ENCODE measurements around the gene LHFPL6. TPM values are rescaled to one million over a fixed set of nuclear protein-coding genes. Genes with fewer than 3 reads are reported as not detected.

LHFPL6 gene
- total RNA-seq, 2 experiments from 2014 or later: 0.60 to 0.74 TPM

DNA sequence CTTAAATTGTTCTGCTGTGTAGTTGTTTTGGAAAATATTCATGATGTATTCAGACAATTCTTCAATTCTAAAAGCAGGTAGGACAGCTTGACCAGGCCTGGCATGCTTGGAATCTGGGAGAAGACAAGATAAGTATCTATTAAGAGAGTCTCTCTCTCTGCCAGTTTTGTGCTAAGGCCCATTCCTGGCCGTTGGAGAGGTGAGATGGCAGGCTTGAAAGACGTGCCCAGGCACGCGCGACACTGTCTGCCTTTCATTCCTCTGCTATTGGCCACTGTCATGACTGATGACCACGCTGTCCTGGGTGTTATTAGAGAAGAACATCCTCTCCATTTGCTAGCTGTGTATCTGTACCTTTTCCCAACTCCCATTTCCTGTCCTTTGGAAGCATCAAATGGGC, 90.3 kb downstream of the LHFPL6 start:
- Mint-ChIP-seq H3K4me3 (no peak overlapping the region), H3K27me3 (peaks cover 7% of the 10 kb centered on the region), H3K27ac (no peak overlapping the region), H3K4me1 (ENCODE audit: low read depth) (no peaks in the 10 kb centered on the region), H3K36me3 (ENCODE audit: low read depth) (no peaks in the 10 kb centered on the region), H3K9me3 (no peaks in the 10 kb centered on the region)
- ChIA-PET CTCF (interaction anchor here (1.1 kb wide), 1 partner anchor 15 kb away, joined by 3 read pairs; no protein-coding TSS in a partner anchor), POLR2A (no interaction called here)
- intact Hi-C loops (cut with micrococcal nuclease): no loop called here
- no peak for TF ChIP-seq CTCF (IDR thresholded peaks at IDR 0.05)
- no peak for ATAC-seq
- no peak for DNase-seq

DNA sequence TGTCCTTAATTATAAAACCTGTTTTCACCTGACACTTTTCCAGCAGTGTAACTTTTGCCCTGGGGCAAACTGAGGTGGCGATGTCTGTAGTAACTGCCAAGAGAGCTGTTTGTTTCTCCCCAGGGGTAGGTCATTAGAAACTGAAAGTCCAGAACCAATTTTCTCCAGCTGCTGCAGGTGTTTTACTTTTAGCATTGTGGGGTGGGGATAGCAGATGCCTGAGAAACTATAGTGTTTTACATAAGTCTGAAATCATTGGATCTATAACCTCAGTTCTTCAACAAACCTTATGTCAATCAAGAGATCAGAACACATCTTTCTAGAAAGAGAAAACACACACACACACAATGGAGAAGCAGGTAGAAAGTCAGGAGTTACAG, 92.7 kb downstream of the LHFPL6 start:
- CTCF ChIA-PET: interaction anchor here (1.4 kb wide), 1 partner anchor 106 kb away, joined by 4 read pairs; no protein-coding TSS in a partner anchor
- intact Hi-C loops (cut with micrococcal nuclease): no loop called here
- DNase-seq (no peak), ATAC-seq (no peak)
- Mint-ChIP-seq H3K27ac (no peak overlapping the region), H3K4me3 (no peak overlapping the region), H3K27me3 (peaks cover 7% of the 10 kb centered on the region), H3K36me3 (ENCODE audit: low read depth) (no peaks in the 10 kb centered on the region), H3K9me3 (no peaks in the 10 kb centered on the region), H3K4me1 (ENCODE audit: low read depth) (no peaks in the 10 kb centered on the region)
- TF ChIP-seq CTCF (IDR thresholded peaks at IDR 0.05): no peak
- POLR2A ChIA-PET: no interaction called here

DNA sequence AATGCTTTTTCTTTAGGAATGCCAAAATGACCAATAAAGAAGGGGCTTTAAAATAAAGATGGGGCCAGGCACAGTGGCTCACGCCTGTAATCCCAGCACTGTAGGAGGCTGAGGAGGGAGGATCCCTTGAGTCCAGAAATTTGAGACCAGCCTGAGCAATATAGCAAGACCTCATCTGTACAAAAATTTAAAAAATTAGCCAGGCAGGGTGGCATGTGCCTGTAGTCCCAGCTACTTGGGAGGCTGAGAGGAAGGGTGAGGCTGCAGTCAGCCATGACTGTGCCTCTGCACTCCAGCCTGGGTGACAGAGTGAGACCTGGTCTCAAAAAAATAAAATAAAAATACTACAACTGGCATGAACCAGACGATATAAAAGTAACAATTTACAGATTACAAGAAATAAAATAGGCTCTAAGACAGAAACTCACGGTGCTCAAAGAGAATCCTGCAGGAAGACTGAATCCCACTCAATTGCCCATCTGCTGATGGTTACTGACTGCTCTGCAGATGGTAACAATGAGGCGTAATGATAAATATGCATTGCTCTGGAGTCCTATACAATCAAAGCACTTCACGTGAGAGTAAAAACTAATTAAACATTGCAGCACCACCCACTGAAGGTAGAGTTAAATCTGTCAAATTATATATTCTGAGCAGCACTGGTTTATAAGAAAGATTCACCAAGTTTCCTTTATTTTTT, 93.2 kb downstream of the LHFPL6 start:
- CTCF ChIA-PET: no interaction called here
- ATAC-seq (no peak), DNase-seq (no peak)
- no peak for TF ChIP-seq CTCF (IDR thresholded peaks at IDR 0.05)
- POLR2A ChIA-PET: no interaction called here
- H3K4me1 Mint-ChIP-seq (ENCODE audit: low read depth): no peaks in the 10 kb centered on the region
- H3K36me3 Mint-ChIP-seq (ENCODE audit: low read depth): no peaks in the 10 kb centered on the region
- H3K4me3 Mint-ChIP-seq: no peak overlapping the region
- peaks cover 7% of the 10 kb centered on the region for H3K27me3 Mint-ChIP-seq
- intact Hi-C loops (cut with micrococcal nuclease): no loop called here
- H3K9me3 Mint-ChIP-seq: no peaks in the 10 kb centered on the region
- no peak overlapping the region for H3K27ac Mint-ChIP-seq

GRCh38 chr13:39506559-39507390, 96.2 kb downstream of the LHFPL6 start:
- ATAC-seq: no peak
- H3K27ac Mint-ChIP-seq: no peak overlapping the region
- no peak overlapping the region for H3K4me3 Mint-ChIP-seq
- H3K4me1 Mint-ChIP-seq (ENCODE audit: low read depth): no peaks in the 10 kb centered on the region
- H3K9me3 Mint-ChIP-seq: no peaks in the 10 kb centered on the region
- ChIA-PET CTCF (no interaction called here), POLR2A (no interaction called here)
- intact Hi-C loops (cut with micrococcal nuclease): no loop called here
- TF ChIP-seq CTCF (IDR thresholded peaks at IDR 0.05): no peak
- no peaks in the 10 kb centered on the region for H3K36me3 Mint-ChIP-seq (ENCODE audit: low read depth)
- peaks cover 5% of the 10 kb centered on the region for H3K27me3 Mint-ChIP-seq
- no peak for DNase-seq

- TF ChIP-seq CTCF (IDR thresholded peaks at IDR 0.05): no peak
- ChIA-PET POLR2A (no interaction called here), CTCF (no interaction called here)
- peaks cover 4% of the 10 kb centered on the region for H3K27me3 Mint-ChIP-seq
- H3K4me3 Mint-ChIP-seq: no peak overlapping the region
- intact Hi-C loops (cut with micrococcal nuclease): no loop called here
- ATAC-seq: no peak
- no peak overlapping the region for H3K27ac Mint-ChIP-seq
- no peak for DNase-seq
- no peaks in the 10 kb centered on the region for H3K36me3 Mint-ChIP-seq (ENCODE audit: low read depth)
- no peaks in the 10 kb centered on the region for H3K4me1 Mint-ChIP-seq (ENCODE audit: low read depth)
- no peaks in the 10 kb centered on the region for H3K9me3 Mint-ChIP-seq
These were observed 97.8 kb downstream of the LHFPL6 start for GRCh38 chr13:39505151-39505550.

Data from activated CD8-positive, alpha-beta T cell treated with anti-CD3 and anti-CD28 coated beads for 36 hours (primary cell).